NCI-H1092 treated with DMSO at 0.1 percent for 48 hours (cell line): ENCODE measurements around the gene UNC79.
"Not testable (repeated sequence)": the region's sequence is repeated elsewhere in the genome, so short reads cannot be mapped to it uniquely, and the experiment has no call there.

Experiments used
- DNase-seq: peaks from one replicate; lab custom pipeline; 2025; lab: John Stamatoyannopoulos, UW

The UNC79 gene

DNA sequence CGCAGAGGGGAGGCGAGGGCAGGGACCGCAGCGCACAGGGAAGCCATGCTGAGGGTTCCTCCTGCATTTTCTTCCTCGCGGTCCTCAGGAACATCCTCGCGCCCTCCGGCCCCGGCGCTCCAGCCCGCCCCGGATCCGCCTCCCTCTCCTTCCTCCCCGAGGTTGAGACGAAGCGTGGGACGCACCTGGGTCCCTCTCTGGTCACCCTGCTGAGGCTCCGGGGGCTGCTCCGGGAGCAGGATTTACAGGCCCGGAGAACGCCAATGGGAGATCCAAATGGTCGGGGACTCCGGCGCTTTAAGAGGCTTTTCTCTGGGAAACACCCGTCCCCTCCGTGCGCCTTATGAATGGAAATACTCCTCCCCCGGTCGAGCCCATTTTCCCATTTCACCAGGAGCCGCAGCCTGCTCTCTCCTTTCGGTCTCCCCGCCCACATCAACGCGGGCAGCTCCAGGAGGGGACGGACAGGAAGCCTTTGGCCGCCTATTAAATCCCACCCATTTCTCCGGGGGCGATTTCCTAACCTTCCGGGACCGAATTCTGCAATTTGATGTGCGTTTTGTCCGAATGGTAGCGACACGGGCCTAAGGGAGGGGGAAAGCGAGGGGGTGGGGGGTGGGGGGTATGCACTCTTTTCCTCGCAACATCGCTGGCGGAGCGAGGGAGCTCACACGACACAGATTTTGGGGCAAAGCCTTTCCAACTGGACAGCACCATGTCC is at the start of gene UNC79:
UNC79 (plus strand) TSS at position 625 of the 721 bp plus-strand sequence; CDS start at position 716, 91 bp downstream.
- peak; percentile 85 for DNase-seq

DNA sequence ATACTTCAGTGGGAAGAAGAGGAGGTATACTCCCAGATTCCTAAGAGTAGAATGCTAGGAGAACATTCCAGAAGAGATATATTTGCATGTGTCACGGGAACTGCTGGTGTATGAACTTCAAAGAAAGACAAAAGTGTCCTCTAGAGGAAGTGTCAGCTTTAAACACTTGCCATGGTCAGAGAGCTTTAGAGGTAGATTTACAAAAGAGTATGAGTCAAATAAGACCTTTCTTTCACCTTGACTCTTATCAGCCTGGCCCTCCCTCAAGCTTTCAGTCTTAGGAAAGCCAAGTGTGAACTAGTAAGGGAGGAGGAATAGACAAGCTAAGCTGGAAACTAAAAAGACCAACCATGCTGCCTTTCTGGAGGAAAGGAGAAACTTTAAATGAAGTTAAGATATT is 49.1 kb upstream of the UNC79 start:
- DNase-seq = no peak

DNA sequence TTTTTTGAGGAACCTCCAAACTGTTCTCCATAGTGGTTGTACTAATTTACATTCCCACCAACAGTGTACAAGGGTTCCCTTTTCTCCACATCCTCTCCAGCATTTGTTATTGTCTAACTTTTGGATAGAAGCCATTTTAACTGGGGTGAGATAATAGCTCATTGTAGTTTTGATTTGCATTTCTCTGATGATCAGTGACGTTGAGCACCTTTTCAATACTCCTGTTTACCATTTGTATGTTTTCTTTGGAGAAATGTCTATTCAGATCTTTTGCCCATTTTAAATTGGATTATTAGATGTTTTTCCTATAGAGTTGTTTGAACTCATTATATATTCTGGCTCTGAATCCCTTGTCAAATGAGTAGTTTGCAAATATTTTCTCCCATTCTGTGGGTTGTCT is 46.5 kb upstream of the UNC79 start:
- not testable (repeated sequence) for DNase-seq

DNA sequence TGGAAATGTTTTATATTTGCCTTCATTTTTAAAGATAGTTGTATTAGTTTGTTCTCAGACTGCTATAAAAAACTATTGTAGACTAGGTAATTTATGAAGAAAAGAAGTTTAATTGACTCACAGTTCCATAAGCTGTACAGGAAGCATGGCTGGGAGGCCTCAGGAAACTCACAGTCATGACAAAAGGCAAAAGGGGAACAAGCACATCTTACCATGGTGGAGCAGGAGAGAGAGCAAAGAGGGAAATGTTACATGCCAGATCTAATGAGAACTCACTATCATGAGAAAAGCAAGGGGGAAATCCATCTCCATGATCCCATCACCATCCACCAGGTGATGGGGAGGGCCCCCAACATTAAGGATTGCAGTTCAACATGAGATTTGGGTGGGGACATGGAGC is 35.5 kb upstream of the UNC79 start:
- DNase-seq = no peak

DNA sequence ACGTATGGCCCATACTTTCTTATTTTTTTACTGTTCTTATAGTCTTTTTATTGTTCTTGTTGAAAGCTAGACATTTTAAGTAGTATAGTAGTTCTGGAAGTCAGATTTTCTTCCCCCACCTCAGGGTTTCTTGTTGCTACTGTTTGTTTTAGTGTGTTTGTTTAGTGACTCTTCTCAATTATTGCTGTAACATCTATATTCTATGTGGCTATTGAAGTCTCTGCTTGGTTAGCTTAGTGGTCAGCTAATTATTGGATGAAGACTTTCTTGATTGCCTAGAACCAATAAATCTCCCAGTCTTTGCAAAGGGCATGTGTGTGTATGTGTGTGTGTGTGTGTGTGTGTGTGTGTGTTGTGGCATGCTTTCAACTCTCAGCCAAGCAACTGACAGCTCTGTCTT is 34.3 kb upstream of the UNC79 start:
- DNase-seq = no peak

DNA sequence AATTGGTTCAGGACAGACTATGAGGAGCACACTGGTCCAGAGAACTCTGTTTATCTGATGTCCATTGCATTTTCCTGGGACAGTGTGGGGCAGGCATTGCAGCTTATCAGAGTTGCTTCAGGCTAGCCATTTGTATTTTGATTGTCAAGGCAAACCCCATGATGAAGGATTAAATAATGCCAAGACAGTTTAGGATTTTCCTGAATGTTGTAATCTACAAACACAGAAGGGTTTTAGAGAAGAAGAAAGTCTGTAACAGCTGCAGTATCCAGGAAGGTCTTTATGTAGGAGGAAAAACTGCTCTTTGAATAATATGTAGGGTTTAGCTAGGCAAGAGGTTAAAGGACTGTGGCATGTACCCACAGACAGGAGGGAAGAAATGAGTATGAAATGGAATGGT is 32.2 kb upstream of the UNC79 start:
- DNase-seq = no peak

DNA sequence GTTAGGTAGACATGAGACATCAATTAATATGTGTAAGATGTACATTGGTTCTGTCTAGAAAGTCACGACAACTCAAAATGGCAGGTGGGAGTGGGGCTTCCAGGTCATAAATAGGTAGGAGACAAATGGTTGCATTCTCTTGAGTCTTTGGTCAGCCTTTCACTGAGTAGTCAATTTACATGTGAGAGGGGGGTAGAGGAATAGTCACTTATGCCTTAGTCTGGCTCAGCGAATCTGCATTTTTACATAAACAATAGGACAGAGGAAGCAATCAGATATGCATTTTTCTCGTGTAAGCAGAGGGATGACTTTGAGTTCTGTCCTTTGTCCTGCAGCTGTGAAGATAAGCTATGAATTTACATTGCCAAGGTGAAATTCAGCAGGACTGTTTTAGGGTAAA is 27.8 kb upstream of the UNC79 start:
- no peak for DNase-seq

DNA sequence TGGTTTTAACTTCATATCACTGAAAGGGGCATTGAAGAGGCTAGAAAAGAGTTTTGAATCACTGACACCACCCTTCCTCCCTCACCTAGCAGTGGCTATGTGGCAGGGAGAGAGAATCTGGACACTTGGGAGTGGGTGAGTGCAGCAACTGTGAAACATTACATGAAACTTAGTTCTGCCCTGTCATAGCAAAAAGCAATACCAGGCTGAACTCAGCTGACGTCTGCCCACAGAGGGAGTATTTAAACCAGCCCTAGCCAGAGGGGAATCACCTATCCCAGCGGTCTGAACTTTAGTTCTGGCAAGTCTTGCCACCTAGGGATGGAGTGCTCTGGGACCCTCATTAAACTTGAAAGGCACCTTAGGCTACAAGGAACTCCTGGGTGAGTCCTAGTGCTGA is 20.7 kb upstream of the UNC79 start:
- DNase-seq = no peak

DNA sequence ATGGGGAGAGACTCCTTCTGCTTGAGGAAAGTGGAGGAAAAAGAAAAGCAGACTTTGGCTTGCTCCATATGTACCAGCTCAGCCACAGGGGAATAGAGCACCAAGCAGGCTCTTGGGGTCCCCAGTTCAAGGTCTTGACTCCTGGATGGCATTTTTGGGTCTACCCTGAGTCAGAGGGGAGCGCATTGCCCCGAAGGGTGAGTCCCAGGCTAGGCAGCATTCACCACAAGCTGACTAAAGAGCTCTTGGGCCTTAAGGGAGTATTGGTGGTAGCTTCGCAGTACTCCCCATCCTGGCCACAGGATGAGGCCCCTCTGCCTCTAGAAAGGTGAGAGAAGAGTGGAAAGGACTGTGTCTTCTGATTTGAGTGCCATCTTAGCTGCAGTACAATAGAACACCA is 19.8 kb upstream of the UNC79 start:
- DNase-seq = no peak

DNA sequence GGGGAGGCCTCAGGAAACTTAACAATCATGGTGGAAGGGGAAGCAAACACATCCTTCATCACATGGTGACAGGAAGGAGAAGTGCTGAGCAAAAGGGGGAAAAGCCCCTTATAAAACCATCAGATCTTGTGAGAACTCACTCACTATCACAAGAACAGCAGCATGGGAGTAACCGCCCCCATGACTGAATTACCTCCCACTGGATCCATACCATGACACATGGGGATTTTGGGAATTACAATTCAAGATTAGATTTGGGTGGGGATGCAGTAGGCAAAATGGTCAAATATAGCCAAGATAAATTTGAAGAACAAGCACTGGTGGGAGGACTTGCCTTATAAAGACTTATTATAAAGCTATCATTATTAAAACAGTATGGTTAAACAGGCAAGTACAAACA is 5.6 kb upstream of the UNC79 start:
- not testable (repeated sequence) for DNase-seq

DNA sequence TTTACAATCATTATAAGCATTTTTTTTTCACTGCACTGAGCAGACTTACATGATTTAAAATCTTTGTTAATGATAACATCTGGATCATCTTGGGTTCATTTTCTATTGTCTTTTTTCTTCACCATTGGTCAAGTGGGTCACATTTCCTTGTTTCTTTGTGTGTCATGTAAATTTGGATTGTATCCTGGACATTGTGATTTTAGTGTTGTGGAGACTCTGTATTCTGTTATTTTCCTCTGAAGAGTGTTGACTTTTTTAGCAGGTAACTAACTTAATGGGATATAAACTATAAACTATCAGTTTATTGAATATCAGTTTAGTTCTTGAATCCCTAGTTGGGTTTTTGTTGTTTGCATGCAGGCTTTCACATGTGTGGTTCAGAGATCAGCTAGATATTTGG is 4.0 kb upstream of the UNC79 start:
- DNase-seq = no peak

DNA sequence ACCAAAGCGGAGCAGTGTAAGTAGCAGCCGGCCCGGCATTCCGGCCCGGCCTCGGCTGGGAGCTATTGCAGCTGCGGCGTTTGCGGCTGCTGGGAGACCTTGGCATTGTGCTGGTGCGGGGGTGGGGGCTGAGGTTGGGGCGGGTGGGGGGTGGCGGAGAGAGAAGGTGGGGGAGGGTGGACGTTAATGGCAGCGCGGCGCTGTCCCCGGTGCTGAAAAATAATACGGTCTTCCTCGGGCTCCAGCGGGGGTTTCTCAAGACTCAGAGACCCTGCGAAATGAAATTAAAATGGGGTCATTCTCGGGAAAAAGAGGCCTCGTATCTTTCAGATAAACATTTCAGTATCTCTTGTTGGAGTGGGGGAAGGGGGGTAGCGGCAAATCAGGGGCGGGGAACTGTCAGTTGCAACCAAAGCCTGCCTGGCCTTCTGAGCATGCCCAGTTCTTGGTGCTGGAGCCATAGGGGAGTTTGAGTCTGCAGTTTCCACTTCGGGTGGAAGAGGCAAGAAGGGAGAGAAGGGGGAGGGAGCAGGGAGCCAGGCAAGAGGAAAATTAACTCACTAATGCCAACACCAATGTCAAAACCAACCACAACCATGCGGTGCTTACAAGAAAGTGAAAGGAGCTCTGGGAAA is 414 bp downstream of the UNC79 start:
- DNase-seq = peak; percentile 91

DNA sequence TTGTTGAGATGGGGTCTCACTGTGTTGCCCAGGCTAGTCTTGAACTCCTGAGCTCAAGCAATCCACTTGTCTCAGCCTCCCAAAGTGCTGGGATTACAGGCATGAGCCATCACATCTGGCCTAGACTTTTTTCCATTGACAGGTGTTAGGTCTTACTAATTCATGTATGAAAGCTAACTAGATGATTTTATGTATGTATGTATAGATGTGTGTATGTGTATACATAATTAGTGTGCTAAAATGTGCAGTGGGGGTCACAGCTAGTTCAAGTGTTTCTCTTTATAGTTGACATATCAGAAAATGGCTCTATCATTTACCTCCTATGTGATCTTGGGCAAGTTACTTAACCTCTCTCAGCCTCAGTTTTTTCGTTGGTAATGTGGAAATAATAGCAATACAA is 23.5 kb downstream of the UNC79 start:
- DNase-seq = no peak

DNA sequence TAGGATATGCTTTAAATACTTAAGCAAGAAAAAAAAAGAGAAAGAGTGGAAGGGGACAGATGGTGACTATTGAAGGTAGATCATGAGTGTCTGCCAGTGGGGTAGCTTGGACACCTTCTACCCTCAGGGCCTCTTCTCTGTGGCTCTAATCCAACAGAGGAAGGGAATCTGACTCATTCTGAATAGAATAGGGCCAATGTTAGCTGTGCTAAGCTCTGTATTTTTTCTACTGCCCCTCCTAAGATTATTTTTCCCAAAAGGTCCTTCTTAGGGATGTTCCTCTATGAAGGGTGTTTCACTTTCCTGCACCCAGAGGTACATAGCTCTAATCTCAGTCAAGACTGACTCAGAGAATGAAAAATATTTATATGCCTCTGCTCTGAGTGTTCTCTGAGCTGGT is 25.6 kb downstream of the UNC79 start:
- DNase-seq = no peak

DNA sequence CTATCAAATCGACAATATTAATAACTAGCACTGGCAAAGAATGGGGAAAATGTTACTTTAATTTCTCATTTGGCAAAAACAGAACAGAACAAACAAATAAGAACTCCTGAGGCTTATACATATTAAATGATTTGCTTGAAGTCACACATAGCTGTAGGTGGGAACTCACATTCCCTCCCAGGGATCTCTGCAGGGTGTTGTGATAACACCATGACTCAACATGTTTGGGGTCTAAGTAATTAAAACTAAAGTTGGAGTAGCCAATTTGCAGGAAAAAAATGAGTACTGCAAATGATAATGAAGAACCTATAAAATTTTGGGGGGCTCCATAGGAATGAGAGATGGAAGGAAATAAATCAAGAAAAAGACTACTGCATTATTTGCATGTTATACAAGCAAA is 27.5 kb downstream of the UNC79 start:
- DNase-seq = no peak

DNA sequence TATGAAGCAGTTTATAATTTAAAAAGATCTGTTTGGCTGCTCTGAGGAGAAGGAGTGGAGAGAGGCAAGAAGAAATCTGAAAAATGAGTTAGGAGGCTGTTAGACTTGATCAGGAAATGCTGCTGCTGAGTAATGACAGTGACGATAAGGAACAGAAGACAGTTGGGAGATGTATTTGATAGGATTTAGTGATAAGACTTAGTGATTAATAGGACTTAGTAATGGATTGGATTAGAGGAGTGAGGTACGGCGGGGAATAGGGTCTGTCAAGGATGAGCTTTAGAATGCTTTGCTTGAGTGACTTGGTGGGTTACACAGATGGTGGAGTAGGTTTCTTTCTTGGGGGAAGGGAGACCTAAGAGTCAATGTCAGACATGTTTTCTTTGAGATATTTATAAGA is 31.7 kb downstream of the UNC79 start:
- DNase-seq = no peak

DNA sequence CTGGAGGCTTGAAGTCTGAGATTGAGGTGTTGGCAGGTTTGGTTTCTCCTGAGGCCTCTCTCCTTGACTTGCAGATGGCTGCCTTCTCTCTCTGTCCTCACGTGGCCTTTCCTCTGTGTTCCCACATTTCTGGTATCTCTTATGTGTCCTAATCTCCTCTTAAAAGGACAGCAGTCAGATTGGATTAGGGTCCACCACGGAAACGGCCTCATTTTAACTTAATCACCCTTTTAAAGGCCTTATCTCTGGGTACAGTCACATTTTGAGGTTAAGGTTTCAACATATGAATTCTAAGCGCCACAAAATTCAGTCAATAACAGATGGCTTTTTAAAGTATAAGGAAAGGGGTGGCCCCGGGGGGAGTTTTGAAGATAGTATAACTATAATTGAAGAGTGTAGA is 33.5 kb downstream of the UNC79 start:
- DNase-seq = no peak

DNA sequence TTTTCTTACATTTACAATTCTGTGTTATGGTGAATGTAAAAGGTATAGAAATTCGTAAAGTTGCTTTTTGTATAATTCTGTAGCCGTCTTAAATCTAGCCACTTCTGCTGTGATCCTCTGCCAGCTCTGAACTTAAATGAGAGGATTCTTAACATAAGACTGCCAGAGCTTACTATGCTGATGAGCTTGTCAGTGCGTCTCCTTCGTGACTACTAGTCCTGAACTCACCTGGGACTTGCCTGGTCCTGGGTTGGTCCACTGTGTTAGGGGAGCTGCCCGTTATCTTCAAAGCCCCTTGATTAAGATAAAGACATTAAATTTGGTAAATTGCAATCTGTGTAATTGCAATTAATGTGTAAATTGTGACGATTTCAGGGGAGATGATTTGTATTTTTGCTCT is 44.7 kb downstream of the UNC79 start:
- DNase-seq = no peak

DNA sequence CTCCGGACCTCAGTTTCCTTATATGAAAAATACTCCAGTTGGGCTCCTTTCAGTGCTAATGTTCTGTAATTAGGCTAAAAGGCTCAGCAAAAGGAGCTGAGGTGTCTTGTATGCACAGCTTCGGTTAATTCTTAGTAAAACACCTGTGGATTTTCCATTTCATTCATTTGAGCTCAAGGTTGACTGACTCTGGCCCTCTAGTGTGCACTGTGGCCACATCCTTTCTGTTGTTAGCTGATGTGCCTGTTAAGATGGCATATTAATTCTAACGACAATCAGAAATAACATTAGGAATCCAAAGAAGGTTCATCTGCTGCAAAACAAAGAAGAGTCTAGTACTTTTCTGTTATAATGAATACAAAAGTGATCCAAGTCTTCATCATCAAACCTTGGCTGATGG is 45.6 kb downstream of the UNC79 start:
- DNase-seq = no peak

DNA sequence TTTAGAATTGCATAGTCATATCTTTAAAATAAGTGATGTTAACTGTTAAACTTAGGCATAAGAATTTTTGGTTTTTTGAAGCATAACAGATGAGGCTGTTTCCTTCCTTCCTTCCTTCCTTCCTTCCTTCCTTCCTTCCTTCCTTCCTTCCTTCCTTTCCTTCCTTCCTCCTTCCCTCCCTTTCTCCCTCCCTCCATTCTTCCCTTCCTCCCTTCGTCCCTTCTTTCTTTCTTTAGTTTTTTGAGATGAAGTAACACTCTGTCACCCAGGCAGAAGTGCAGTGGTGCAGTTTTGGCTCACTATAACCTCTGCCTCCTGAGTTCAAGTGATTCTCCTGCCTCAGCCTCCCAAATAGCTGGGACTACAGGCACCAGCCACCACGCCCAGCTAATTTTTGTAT is 48.3 kb downstream of the UNC79 start:
- not testable (repeated sequence) for DNase-seq

DNA sequence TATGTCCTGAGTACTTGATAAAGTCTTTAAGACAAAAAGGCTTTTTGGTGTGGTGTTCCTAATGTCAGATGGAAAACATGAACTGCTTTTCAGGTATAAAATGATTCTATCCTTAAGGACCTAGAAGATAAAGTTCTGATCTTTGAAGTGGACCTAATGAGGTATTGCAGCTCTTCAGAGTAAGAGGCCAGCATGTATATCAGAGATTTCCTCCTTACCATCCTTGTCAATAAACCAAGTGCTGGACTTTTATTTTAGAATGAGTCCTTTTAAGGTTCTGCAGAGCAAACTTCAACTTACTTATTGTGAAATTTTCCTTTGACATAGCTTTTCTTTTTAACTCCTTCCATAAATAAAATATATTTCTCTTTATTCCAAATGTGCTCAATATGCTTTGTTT is 50.1 kb downstream of the UNC79 start:
- DNase-seq = no peak

DNA sequence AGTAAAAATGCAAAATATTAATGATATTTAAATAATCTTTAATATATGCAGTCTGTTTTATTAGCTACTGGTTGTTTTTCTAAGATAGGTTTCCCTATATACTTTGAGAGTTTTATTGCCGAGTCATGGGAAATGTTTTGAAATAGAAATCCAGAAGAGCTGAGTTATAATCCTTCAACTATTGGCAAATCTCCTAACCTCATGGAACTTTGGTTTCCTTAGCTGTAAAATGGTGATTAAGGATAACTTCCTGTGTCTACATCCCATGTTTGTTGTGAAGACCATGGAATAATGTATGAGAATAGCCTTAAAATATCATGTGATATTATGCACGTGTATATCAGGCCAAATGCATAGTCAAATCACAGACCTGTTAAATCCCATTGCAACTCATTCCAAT is 51.0 kb downstream of the UNC79 start:
- DNase-seq = no peak

DNA sequence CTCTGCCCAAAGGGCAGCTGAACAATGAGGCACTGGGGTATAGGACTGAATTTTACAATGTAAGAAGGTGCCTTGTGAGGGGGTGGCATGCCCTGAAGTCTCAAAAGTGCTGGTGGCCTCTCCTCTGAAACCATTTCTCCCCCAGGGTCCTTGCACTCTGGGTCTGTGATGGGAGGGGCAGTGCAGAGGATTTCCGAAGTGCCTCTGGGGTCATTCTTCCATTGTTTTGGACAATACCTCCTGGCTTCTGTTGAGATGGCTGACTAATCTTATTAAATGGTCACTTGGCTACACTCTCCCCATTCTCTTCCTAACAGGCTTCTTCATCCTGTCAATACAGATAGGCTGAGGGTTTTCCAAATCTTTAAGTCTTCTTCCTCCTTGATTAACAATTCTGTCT is 59.3 kb downstream of the UNC79 start:
- no peak for DNase-seq

DNA sequence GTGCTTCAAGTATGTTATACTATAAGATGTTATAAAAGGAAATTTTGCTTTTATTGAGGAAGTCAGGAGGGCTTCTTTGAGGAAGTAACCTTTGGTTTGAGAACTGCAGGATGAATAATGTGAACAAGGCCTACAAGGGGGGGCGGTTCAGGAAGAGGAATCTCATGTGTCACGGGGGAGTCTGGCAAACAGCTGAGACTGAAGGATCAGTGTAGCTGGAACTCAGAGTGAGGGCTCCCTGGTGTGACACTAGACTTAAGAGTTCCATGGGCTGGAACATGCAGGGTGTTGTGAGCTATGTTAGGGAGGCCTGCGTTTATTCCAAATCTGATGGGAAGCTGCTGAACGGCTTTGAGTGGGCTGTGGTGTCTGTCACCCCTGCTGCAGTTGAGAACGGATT is 62.3 kb downstream of the UNC79 start:
- DNase-seq = no peak
